ACHN (cell line): Measurements from ENCODE around the gene KRTAP4-1.
"Not testable (repeated sequence)": the region's sequence is repeated elsewhere in the genome, so short reads cannot be mapped to it uniquely, and the experiment has no call there.

Experiments
- DNase-seq: peaks from one replicate; pipeline ENCODE4 v3.0.0-alpha.2; 2015
- in situ Hi-C: cut with HindIII; loops from 2 replicates; pipeline ENCODE4 v1.10.0; 2017; ENCODE audit warnings: low sequenced_read_pairs, low pct_ligation_motif_present, low pct_unique_long_range_greater_than_20kb

The KRTAP4-1 gene

GRCh38 chr17:41139865-41140264, 44.8 kb downstream of the KRTAP4-1 start:
- DNase-seq, in situ Hi-C loops: not testable (repeated sequence)
